Right lobe of liver (tissue), 4 donors: Measurements from ENCODE around the gene PKN3.

Source experiments
- CTCF ChIP-seq, 4 donors: fragments of 200-600 bp in 3 of 4; fragments of 450-650 bp in 1 of 4; IDR thresholded peaks; one replicate each; pipeline versions ENCODE4 v1.5.1 to v1.8.0; 2016 to 2022; ENCODE audit warnings: antibody characterized with exemption in 4 of 4, mild to moderate bottlenecking in 2 of 4
- POLR2A ChIP-seq: fragments of 450-650 bp; IDR thresholded peaks from one replicate; pipeline ENCODE4 v1.6.1; 2017; ENCODE audit warnings: antibody characterized with exemption, mild to moderate bottlenecking
- donor health status: DM: no; HTN: no; CAD: no.
- donor health status: DM: no; HTN: no; CAD: no.
- donor health status: DM: no; HTN: yes; CAD: no.

GRCh38 chr9:128747241-128747640 is 44.9 kb downstream of the PKN3 start:
- no peak for TF ChIP-seq CTCF (IDR thresholded peaks at IDR 0.05)
- no peak for TF ChIP-seq POLR2A
